IMR-90 (cell line): ENCODE data around the gene FOXP1. TPM values are rescaled to one million over a fixed set of nuclear protein-coding genes. Genes with fewer than 3 reads are reported as not detected.

ENCODE experiments used
- ATAC-seq: fragments of 200-7000 bp; cut with Tn5 transposase; 2 replicates; pipeline ENCODE4 v1.9.1; 2020; ENCODE audit warnings: low read depth, mild to moderate bottlenecking, moderate library complexity
- BruUV-seq: library from RNA; stranded (reverse); fragments of 400-500 nt; replicated peaks from 2 replicates; lab custom pipeline; 2021; lab: Mats Ljungman, UMichigan
- CTCF ChIA-PET: fragments of 300-600 bp; formaldehyde crosslinking; extraction: SDS; loops from one replicate; lab custom pipeline; 2021; ENCODE audit warnings: antibody characterized with exemption; lab: Yijun Ruan, JAX
- POLR2A ChIA-PET: fragments of 300-600 bp; sonication (Branson Sonifier 250); formaldehyde crosslinking; loops from one replicate; lab custom pipeline; 2022; ENCODE audit warnings: antibody characterized with exemption; ENCODE audit not compliant: unreplicated experiment; lab: Charles Lee
- DNase-seq: peaks from one replicate; pipeline ENCODE4 v3.0.0; 2013
- H2AFZ ChIP-seq: replicated peaks from 2 replicates; pipeline ENCODE3; 2013; ENCODE audit warnings: low read length, mild to moderate bottlenecking; ENCODE audit not compliant: poor library complexity
- H2AK5ac ChIP-seq: 2 replicates; pipeline ENCODE4 v1.6.1; 2013; ENCODE audit warnings: low read depth, low read length, inconsistent platforms
- H2AK9ac ChIP-seq: replicated peaks from 2 replicates; pipeline ENCODE3; 2013; ENCODE audit warnings: mild to moderate bottlenecking, low read depth, low read length, moderate library complexity; ENCODE audit not compliant: poor library complexity
- H2BK120ac ChIP-seq: 2 replicates; pipeline ENCODE4 v1.6.1; 2013; ENCODE audit warnings: low read depth, low read length, inconsistent platforms
- H2BK15ac ChIP-seq: 3 replicates; pipeline ENCODE4 v1.6.1; 2013; ENCODE audit warnings: low read depth, low read length, inconsistent platforms
- H2BK20ac ChIP-seq: 2 replicates; pipeline ENCODE4 v1.6.1; 2013; ENCODE audit warnings: low read depth, mild to moderate bottlenecking, inconsistent platforms, low read length, moderate library complexity
- H2BK5ac ChIP-seq: 2 replicates; pipeline ENCODE4 v1.6.1; 2013; ENCODE audit warnings: mild to moderate bottlenecking, low read depth, low read length, inconsistent platforms; ENCODE audit not compliant: poor library complexity, severe bottlenecking
- H3K14ac ChIP-seq: replicated peaks from 2 replicates; pipeline ENCODE4 v1.6.1; 2013; ENCODE audit warnings: low read depth, low read length, inconsistent platforms
- H3K18ac ChIP-seq: 2 replicates; pipeline ENCODE4 v1.6.1; 2013; ENCODE audit warnings: low read depth, low read length, control low read depth
- H3K23ac ChIP-seq: 2 replicates; pipeline ENCODE4 v1.6.1; 2013; ENCODE audit warnings: low read depth, low read length, inconsistent platforms
- H3K27ac ChIP-seq: 2 replicates; pipeline ENCODE4 v1.5.1; 2013; ENCODE audit warnings: mild to moderate bottlenecking, control low read depth, low read length; ENCODE audit not compliant: insufficient read depth
- H3K27me3 ChIP-seq: 2 replicates; pipeline ENCODE4 v1.6.1; 2013; ENCODE audit warnings: low read length; ENCODE audit not compliant: control insufficient read depth, insufficient read depth
- H3K36me3 ChIP-seq: 2 replicates; pipeline ENCODE4 v1.6.1; 2013; ENCODE audit warnings: low read length, mixed read lengths; ENCODE audit not compliant: control insufficient read depth, insufficient read depth
- H3K4ac ChIP-seq: 2 replicates; pipeline ENCODE4 v1.6.1; 2013; ENCODE audit warnings: low read depth, low read length, inconsistent platforms
- H3K4me1 ChIP-seq: 2 replicates; pipeline ENCODE4 v1.6.1; 2013; ENCODE audit warnings: low read length, mixed read lengths; ENCODE audit not compliant: control insufficient read depth, insufficient read depth
- H3K4me2 ChIP-seq: 2 replicates; pipeline ENCODE4 v1.6.1; 2013; ENCODE audit warnings: low read depth, mild to moderate bottlenecking, control low read depth, low read length, moderate library complexity
- H3K4me3 ChIP-seq: 2 replicates; pipeline ENCODE4 v1.5.1; 2013; ENCODE audit warnings: low read depth, mild to moderate bottlenecking, control low read depth, low read length, moderate library complexity; ENCODE audit not compliant: insufficient read depth
- H3K56ac ChIP-seq: 2 replicates; pipeline ENCODE4 v1.6.1; 2013; ENCODE audit warnings: low read length, inconsistent platforms; ENCODE audit not compliant: insufficient read depth; ENCODE audit errors: extremely low read depth
- H3K79me1 ChIP-seq, 2 experiments: 2 replicates each; pipeline ENCODE4 v1.6.1; 2013; ENCODE audit warnings: low read length in 2 of 2, inconsistent platforms in 1 of 2, low read depth in 1 of 2
- H3K9ac ChIP-seq: 2 replicates; pipeline ENCODE4 v1.6.1; 2013; ENCODE audit warnings: low read depth, low read length, control low read depth
- H3K9me1 ChIP-seq: 2 replicates; pipeline ENCODE4 v1.6.1; 2013; ENCODE audit warnings: low read length, inconsistent platforms; ENCODE audit not compliant: insufficient read depth
- H3K9me3 ChIP-seq: 2 replicates; pipeline ENCODE4 v1.6.1; 2013; ENCODE audit warnings: low read length; ENCODE audit not compliant: control insufficient read depth, insufficient read depth
- H4K20me1 ChIP-seq: 2 replicates; pipeline ENCODE4 v1.6.1; 2013; ENCODE audit warnings: low read length, inconsistent platforms; ENCODE audit not compliant: insufficient read depth
- H4K5ac ChIP-seq: 2 replicates; pipeline ENCODE4 v1.6.1; 2013; ENCODE audit warnings: mild to moderate bottlenecking, low read depth, low read length, control low read depth
- H4K8ac ChIP-seq, 2 experiments: 2 replicates each; pipeline ENCODE4 v1.6.1; 2013; ENCODE audit warnings: low read depth in 2 of 2, low read length in 2 of 2, control low read depth in 1 of 2, inconsistent platforms in 1 of 2
- H4K91ac ChIP-seq: 2 replicates; pipeline ENCODE4 v1.6.1; 2013; ENCODE audit warnings: low read depth, low read length, inconsistent platforms; ENCODE audit not compliant: insufficient read depth
- BHLHE40 ChIP-seq: fragments of 150-350 bp; IDR thresholded peaks from 2 replicates; pipeline ENCODE4 v1.6.1; 2016; ENCODE audit warnings: mild to moderate bottlenecking, low read depth, low read length
- CHD1 ChIP-seq: IDR thresholded peaks from 2 replicates; pipeline ENCODE4 v1.6.1; 2012; ENCODE audit warnings: low read depth, low read length, improper control_type of control experiment
- FOS ChIP-seq: fragments of 150-350 bp; IDR thresholded peaks from 2 replicates; pipeline ENCODE4 v1.6.1; 2016; ENCODE audit warnings: low read depth, low read length
- MAFK ChIP-seq: IDR thresholded peaks from 2 replicates; pipeline ENCODE4 v1.6.1; 2012; ENCODE audit warnings: low read depth, low read length, improper control_type of control experiment
- MAZ ChIP-seq: IDR thresholded peaks from 2 replicates; pipeline ENCODE4 v1.6.1; 2012; ENCODE audit warnings: low read depth, mild to moderate bottlenecking, low read length, improper control_type of control experiment, moderate library complexity, borderline replicate concordance
- MXI1 ChIP-seq: IDR thresholded peaks from 2 replicates; pipeline ENCODE4 v1.6.1; 2012; ENCODE audit warnings: low read depth, mild to moderate bottlenecking, low read length, moderate library complexity, borderline replicate concordance
- NFE2L2 ChIP-seq: fragments of 150-350 bp; IDR thresholded peaks from 2 replicates; pipeline ENCODE4 v1.6.1; 2016; ENCODE audit warnings: low read depth, mild to moderate bottlenecking, low read length
- POLR2A ChIP-seq: IDR thresholded peaks from 2 replicates; pipeline ENCODE4 v1.6.1; 2012; ENCODE audit warnings: mild to moderate bottlenecking, low read depth, low read length
- RAD21 ChIP-seq: IDR thresholded peaks from 2 replicates; pipeline ENCODE4 v1.6.1; 2012; ENCODE audit warnings: low read length, improper control_type of control experiment
- RCOR1 ChIP-seq: IDR thresholded peaks from 2 replicates; pipeline ENCODE4 v1.6.1; 2012; ENCODE audit warnings: mild to moderate bottlenecking, low read length, improper control_type of control experiment; ENCODE audit not compliant: insufficient replicate concordance
- RFX5 ChIP-seq: IDR thresholded peaks from 2 replicates; pipeline ENCODE4 v1.8.0; 2012; ENCODE audit warnings: low read depth, mild to moderate bottlenecking, low read length, moderate library complexity
- SMC3 ChIP-seq: fragments of 150-350 bp; IDR thresholded peaks from 2 replicates; pipeline ENCODE4 v1.6.1; 2016; ENCODE audit warnings: low read depth, mild to moderate bottlenecking, antibody characterized with exemption, low read length, moderate library complexity
- whole genome bisulfite sequencing, 2 experiments: methylation state at CpG; one replicate each; pipeline versions ENCODE4 v1.1.5 to v1.1.7; 2013; ENCODE audit warnings: missing lambda C conversion rate in 2 of 2; ENCODE audit not compliant: insufficient read length in 1 of 2; ENCODE audit errors: extremely low coverage in 2 of 2; 5-methylcytosine and 5-hydroxymethylcytosine counted together
- dilution Hi-C: fragments of 300-500 bp; cut with HindIII; formaldehyde crosslinking; loops from one replicate; pipeline ENCODE4 v1.14.3; 2018; ENCODE audit warnings: low sequenced_read_pairs; ENCODE audit not compliant: unreplicated experiment
- in situ Hi-C: fragments of 300-500 bp; cut with MboI; formaldehyde crosslinking; loops from 3 replicates; pipeline ENCODE4 v1.14.3; 2019; ENCODE audit warnings: low sequenced_read_pairs, inconsistent platforms, mixed read lengths
- intact Hi-C: fragments of 100-400 bp; cut with micrococcal nuclease; formaldehyde crosslinking; loops from 2 replicates; pipeline ENCODE4 v1.10.0; 2022
- polyA plus RNA-seq, 3 experiments: library from polyadenylated mRNA; depleted of rRNA; stranded (reverse); fragments of >200 nt; gene quantifications; 2 replicates each; pipeline ENCODE4 v1.2.3, GENCODE V29; 2012; ENCODE audit warnings: low replicate concordance in 1 of 3
- total RNA-seq: library from RNA; depleted of rRNA; stranded (reverse); fragments of >200 nt; gene quantifications from 2 replicates; pipeline ENCODE4 v1.2.3, GENCODE V29; 2012
- TF ChIP-seq, protein P1 (sequence below): fragments of 150-350 bp; IDR thresholded peaks from 2 replicates; pipeline ENCODE4 v1.6.1; 2017; ENCODE audit warnings: mild to moderate bottlenecking, antibody characterized with exemption, low read length, low read depth
- TF ChIP-seq, protein P2 (sequence below): conservative IDR thresholded peaks from 2 replicates; pipeline ENCODE4 v1.5.1; 2012; ENCODE audit warnings: mild to moderate bottlenecking, low read depth, low read length, improper control_type of control experiment

Gene FOXP1
- total and polyA plus RNA-seq, 2 of the 4 experiments (the other 2 are of a cell fraction), result 37.0 to 132 TPM

DNA sequence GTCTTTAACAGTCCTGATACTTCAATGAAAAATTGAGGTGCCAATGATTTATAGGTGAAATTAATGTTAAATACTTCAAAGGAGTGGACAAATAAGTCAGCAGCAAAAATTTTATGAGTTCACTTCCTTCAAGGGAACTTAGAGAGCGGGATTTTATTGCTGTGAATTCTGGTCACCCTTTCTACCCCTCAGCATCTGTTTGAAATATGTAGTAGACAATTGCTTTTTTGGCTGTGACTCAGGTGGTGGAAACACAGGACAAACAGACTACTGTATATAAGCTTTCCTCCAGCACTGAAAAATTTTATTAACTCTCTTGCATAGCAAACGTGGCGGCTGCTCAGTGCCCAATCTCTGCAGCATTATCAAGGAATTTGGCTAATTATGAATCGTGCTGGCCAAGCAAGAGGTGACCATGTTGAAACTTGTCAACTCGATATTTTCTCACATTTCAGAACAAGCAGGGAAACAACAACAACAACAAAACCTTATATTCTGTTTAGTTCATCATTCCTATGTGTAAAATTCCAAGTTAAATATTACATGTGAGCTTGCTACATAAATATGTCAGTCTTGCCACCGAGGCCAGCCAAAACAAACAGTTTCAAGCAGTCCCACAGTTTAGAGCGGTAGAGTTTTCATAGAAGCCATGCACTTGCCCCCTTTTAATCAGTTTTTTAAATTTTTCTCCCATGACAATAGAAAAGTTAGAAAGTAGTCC is 420.2 kb downstream of the FOXP1 start (continued):
- no peak for TF ChIP-seq RAD21

DNA sequence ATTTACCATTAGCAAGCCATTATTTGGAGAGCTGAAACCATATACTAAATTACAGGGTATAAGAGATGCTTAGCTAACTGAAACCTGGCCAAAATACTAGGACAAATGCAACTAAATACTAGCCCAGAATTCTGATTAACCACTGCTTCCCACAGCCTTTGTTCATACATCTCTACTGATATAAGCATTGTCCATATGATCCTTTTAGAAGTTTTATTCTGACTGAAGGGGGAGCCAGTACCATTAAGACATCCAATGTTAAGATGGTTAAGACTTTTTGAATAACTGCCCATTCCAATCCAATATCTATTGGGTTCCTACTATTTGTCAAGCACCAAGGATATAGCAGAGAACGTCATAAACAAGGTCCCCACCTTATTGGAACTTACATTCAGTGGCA is 421.3 kb downstream of the FOXP1 start:
- H2AK9ac ChIP-seq, result no peak overlapping the region
- no peak overlapping the region for H2AFZ ChIP-seq
- peaks cover 9% of the 10 kb centered on the region for H3K4me1 ChIP-seq
- H3K4me3 ChIP-seq, result no peak overlapping the region
- intact Hi-C loops (no loop called here), dilution Hi-C loops (no loop called here), in situ Hi-C loops (no loop called here)
- no peak overlapping the region for H4K91ac ChIP-seq
- TF ChIP-seq, protein P1, sequence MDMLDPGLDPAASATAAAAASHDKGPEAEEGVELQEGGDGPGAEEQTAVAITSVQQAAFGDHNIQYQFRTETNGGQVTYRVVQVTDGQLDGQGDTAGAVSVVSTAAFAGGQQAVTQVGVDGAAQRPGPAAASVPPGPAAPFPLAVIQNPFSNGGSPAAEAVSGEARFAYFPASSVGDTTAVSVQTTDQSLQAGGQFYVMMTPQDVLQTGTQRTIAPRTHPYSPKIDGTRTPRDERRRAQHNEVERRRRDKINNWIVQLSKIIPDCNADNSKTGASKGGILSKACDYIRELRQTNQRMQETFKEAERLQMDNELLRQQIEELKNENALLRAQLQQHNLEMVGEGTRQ, result no peak
- TF ChIP-seq SMC3 (no peak), MXI1 (no peak), CHD1 (no peak), POLR2A (no peak), MAZ (no peak), RCOR1 (no peak), RAD21 (no peak), NFE2L2 (no peak), MAFK (no peak), RFX5 (no peak), BHLHE40 (no peak), FOS (no peak)
- TF ChIP-seq, protein P2, sequence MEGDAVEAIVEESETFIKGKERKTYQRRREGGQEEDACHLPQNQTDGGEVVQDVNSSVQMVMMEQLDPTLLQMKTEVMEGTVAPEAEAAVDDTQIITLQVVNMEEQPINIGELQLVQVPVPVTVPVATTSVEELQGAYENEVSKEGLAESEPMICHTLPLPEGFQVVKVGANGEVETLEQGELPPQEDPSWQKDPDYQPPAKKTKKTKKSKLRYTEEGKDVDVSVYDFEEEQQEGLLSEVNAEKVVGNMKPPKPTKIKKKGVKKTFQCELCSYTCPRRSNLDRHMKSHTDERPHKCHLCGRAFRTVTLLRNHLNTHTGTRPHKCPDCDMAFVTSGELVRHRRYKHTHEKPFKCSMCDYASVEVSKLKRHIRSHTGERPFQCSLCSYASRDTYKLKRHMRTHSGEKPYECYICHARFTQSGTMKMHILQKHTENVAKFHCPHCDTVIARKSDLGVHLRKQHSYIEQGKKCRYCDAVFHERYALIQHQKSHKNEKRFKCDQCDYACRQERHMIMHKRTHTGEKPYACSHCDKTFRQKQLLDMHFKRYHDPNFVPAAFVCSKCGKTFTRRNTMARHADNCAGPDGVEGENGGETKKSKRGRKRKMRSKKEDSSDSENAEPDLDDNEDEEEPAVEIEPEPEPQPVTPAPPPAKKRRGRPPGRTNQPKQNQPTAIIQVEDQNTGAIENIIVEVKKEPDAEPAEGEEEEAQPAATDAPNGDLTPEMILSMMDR, result no peak
- no peaks in the 10 kb centered on the region for H3K27me3 ChIP-seq
- CTCF ChIA-PET, result no interaction called here
- peaks cover 3% of the 10 kb centered on the region; the same call in 1 of the 2 replicates for H3K9me3 ChIP-seq
- no peak overlapping the region for H3K14ac ChIP-seq
- no peak overlapping the region for H3K23ac ChIP-seq
- H2BK20ac ChIP-seq, result no peak overlapping the region
- peaks cover 10 to 18% of the 10 kb centered on the region in 2 experiments for H3K79me1 ChIP-seq
- no peaks in the 10 kb centered on the region for H4K20me1 ChIP-seq
- no peak overlapping the region for H2BK120ac ChIP-seq
- no peak overlapping the region for H2BK5ac ChIP-seq
- H2BK15ac ChIP-seq, result no peak overlapping the region; the same call in 2 of the 3 replicates
- no CpG with 5 or more reads among the region's 1 CpG for WGBS, 2 experiments
- no peak overlapping the region for H3K9ac ChIP-seq
- H2AK5ac ChIP-seq, result no peak overlapping the region
- H4K8ac ChIP-seq, result no peak overlapping the region
- no peak overlapping the region for H3K18ac ChIP-seq
- ATAC-seq, result no peak
- no peak overlapping the region for H3K27ac ChIP-seq
- no TSS peak for BruUV-seq
- H4K5ac ChIP-seq, result no peak overlapping the region
- no peak overlapping the region for H3K56ac ChIP-seq
- H3K36me3 ChIP-seq, result no peaks in the 10 kb centered on the region
- H3K4ac ChIP-seq, result no peak overlapping the region
- H3K4me2 ChIP-seq, result no peak overlapping the region
- DNase-seq, result no peak
- peaks cover 4% of the 10 kb centered on the region for H3K9me1 ChIP-seq
- POLR2A ChIA-PET, result no interaction called here
